Measurements from ENCODE around the gene ERFE. TPM values are rescaled to one million over a fixed set of nuclear protein-coding genes. Genes with fewer than 3 reads are reported as not detected.

Gene ERFE
- total RNA-seq, 3 donors from 2014 or later = 0.38 to 0.58 (median 0.51) TPM

DNA sequence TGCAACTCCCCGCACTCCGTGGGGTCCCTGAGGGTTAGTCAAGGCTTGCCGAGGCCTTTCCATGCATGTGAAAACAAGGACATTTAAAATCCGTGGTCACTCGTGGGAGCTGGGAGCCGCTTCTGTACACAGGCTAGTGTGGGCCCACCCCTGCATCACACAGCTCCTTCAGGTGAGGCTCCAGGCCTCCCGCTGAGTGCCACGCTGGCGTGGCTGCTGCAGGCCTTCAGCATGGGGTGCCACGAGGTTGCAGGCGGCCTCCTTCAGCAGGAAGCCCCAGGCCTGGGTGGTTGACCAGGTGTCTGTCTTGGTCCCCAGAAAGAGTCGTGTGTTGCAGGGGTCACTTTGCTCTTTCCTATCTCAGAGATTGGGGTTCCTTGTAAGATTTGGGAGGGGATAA, 13.7 kb upstream of the ERFE start:
- Histone ChIP-seq H3K9me3 (no peaks in the 10 kb centered on the region), H3K4me3 (no peak overlapping the region), H3K36me3 (ENCODE audit: low read depth) (no peaks in the 10 kb centered on the region), H3K4me1 (ENCODE audit: low read depth) (peaks cover 16% of the 10 kb centered on the region)
- ATAC-seq = no peak
- TF ChIP-seq CTCF (IDR thresholded peaks at IDR 0.05) = no peak
- intact Hi-C loops (cut with DNase I, micrococcal nuclease) = no loop called here
- DNase-seq = no peak

DNA sequence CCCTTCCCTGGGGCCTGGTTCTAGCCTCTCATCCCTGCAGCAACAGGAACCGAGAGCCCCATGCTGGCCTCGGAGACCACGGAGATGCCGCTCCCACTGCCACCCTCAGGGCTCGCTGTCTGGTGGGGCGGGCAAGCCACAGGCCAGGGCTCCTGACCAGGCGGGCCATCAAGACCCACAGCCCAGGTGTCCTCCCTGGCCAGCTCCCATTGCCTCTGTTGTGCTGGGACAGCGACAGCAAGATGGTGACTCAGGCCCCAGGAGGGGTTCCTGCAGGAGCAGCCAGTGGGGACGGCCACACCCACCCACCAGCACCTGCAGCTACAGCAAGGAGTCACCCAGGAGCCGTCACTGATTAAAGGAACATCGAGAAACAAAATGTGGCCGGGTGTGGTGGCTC, 12.9 kb upstream of the ERFE start:
- peaks cover 16% of the 10 kb centered on the region for H3K4me1 ChIP-seq (ENCODE audit: low read depth)
- intact Hi-C loops (cut with DNase I, micrococcal nuclease) = no loop called here
- no peak for TF ChIP-seq CTCF (IDR thresholded peaks at IDR 0.05)
- H3K4me3 ChIP-seq = no peak overlapping the region
- H3K9me3 ChIP-seq = no peaks in the 10 kb centered on the region
- no peak for ATAC-seq
- no peaks in the 10 kb centered on the region for H3K36me3 ChIP-seq (ENCODE audit: low read depth)
- DNase-seq = no peak

DNA sequence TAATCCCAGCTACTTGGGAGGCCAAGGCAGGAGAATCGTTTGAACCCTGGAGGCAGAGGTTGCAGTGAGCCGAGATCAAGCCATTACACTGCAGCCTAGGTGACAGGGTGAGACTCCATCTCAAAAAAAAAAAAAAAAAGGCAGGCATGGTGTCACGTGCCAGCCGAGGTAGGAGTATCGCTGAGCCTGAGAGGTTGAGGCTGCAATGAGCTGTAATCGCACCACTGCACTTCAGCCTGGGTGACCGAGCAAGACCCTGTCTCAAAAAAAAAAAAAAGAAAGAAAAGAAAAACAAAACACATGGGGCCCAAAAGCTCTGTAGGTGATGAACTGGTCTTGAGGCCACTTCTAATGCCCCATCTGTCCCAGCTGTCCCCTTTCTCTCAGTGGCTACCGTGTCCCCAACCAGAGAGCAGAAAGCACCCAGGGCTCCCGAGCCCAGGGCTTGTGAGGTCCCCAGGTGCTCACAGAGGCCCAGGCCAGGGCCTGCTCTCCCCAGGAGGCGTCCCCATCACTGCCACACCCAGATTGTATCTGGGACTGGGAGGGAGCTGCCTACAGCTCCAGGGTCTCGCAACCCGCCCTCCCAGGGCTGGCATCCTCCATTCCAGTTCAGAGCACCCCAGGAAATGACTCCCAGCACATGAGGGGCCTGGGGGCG, 11.8 kb upstream of the ERFE start:
- no peak for ATAC-seq
- no peak for TF ChIP-seq CTCF (IDR thresholded peaks at IDR 0.05)

DNA sequence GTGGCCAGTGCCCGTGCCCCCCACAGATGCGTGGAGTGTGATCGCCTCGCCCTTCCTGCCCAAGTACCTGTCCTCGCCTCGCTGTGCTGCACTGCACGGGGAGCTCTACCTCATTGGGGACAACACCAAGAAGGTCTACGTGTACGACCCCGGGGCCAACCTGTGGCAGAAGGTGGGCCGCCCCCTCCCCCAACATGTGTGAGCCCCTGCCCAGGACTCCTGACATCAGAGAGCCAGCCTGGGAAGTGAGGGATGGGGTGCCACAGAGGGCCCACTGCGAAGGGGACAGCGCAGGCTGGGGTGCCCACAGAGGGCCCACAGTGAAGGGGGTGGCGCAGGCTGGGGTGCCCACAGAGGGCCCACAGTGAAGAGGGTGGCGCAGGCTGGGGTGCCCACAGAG, 9.8 kb upstream of the ERFE start:
- DNase-seq (no peak), ATAC-seq (no peak)
- no peak for TF ChIP-seq CTCF (IDR thresholded peaks at IDR 0.05)
- Histone ChIP-seq H3K4me1 (ENCODE audit: low read depth) (no peaks in the 10 kb centered on the region), H3K9me3 (no peaks in the 10 kb centered on the region), H3K36me3 (ENCODE audit: low read depth) (no peaks in the 10 kb centered on the region), H3K4me3 (no peak overlapping the region)
- intact Hi-C loops (cut with DNase I, micrococcal nuclease) = no loop called here

More for the DNA sequence above, 11.8 kb upstream of the ERFE start:
- H3K4me1 ChIP-seq (ENCODE audit: low read depth) = peaks cover 10% of the 10 kb centered on the region
- no peaks in the 10 kb centered on the region for H3K36me3 ChIP-seq (ENCODE audit: low read depth)
- no peak overlapping the region for H3K4me3 ChIP-seq
- DNase-seq = no peak
- intact Hi-C loops (cut with DNase I, micrococcal nuclease) = no loop called here
- H3K9me3 ChIP-seq = no peaks in the 10 kb centered on the region

DNA sequence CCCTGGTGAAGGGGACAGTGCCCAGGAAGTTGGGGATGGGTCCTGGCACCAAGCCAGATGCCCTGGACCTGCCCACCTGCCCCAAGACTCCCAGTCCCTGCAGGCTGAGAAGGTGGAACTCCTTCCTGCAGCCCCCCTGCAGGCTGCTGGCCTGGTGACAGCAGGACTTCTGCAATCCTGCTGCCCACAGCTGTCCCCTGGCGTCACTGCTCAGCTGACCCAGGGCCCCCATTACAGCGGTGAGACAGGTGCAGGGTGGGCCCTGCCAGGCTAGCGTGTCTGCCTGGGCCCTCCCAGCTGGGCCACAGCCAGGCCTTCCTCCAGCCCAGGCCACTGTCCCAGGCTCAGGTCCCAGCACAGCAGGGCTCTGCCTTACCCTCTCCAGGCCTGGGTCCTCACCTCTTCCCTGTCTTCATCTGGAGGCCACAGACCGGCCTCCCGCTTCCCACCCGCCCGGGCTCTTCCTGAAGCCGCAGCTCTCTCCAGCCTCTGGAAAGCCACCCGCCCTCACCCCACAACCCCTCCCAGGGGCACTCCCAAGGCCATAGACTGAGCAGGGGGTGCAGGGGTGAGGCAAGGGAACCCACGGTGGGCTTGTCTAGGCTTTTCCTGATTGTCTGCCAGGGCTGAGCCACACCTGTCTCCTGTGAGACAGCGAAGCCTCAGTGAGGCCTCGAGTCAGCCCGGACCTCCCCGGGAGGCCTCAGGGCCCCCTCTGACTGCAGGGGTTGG, 8.8 kb upstream of the ERFE start:
- intact Hi-C loops (cut with DNase I, micrococcal nuclease) = no loop called here
- ATAC-seq (peak; percentile 22), DNase-seq (no peak)
- TF ChIP-seq CTCF (IDR thresholded peaks at IDR 0.05) = no peak
- no peaks in the 10 kb centered on the region for H3K36me3 ChIP-seq (ENCODE audit: low read depth)
- H3K9me3 ChIP-seq = no peaks in the 10 kb centered on the region
- H3K4me1 ChIP-seq (ENCODE audit: low read depth) = no peaks in the 10 kb centered on the region
- no peak overlapping the region for H3K4me3 ChIP-seq

Data from mucosa of descending colon (tissue), 3 donors.